B cell (primary cell): ENCODE data around the gene AKAP6. TPM values are rescaled to one million over a fixed set of nuclear protein-coding genes. Genes with fewer than 3 reads are reported as not detected.

Experiments
- ATAC-seq: fragments of 200-7000 bp; cut with Tn5 transposase; one replicate; pipeline ENCODE4 v1.10.0; 2021; ENCODE audit warnings: low read depth, mild to moderate bottlenecking, moderate number of reproducible peaks, moderate library complexity
- CTCF ChIA-PET: fragments of 350-600 bp; sonication (Branson Sonifier 250); formaldehyde crosslinking; loops from one replicate; lab custom pipeline; 2021; ENCODE audit warnings: antibody characterized with exemption, inconsistent platforms; lab: Charles Lee
- POLR2A ChIA-PET: fragments of 350-600 bp; sonication (Branson Sonifier 250); formaldehyde crosslinking; loops from one replicate; lab custom pipeline; 2021; ENCODE audit warnings: antibody characterized with exemption; lab: Charles Lee
- DNase-seq: peaks from one replicate; pipeline ENCODE4 v3.0.0; 2013
- H2AFZ ChIP-seq: 2 replicates; pipeline ENCODE4 v1.6.1; 2012; ENCODE audit warnings: mild to moderate bottlenecking, low read depth, low read length; ENCODE audit not compliant: insufficient read depth, poor library complexity, severe bottlenecking
- H3K27ac ChIP-seq, 2 donors: 1 replicate in 1 of 2; 2 replicates in 1 of 2; pipeline ENCODE4 v1.5.1; 2012 to 2013; ENCODE audit warnings: low read length in 2 of 2, mild to moderate bottlenecking in 2 of 2, moderate library complexity in 1 of 2
- H3K27me3 ChIP-seq, 4 experiments: fragments of 200-600 bp in 1 of 4; sonication (generic) in 1 of 4; replicated peaks in 1 of 4; 1 replicate in 2 of 4; 2 replicates in 2 of 4; pipeline versions ENCODE4 v1.6.1 to v1.7.0; 2013 to 2016; ENCODE audit warnings: low read length in 3 of 4, mild to moderate bottlenecking in 2 of 4, mixed read lengths in 1 of 4, moderate library complexity in 1 of 4; ENCODE audit not compliant: insufficient read depth in 4 of 4, control insufficient read depth in 3 of 4; ENCODE audit errors: control extremely low read depth in 1 of 4
- H3K36me3 ChIP-seq, 2 experiments: replicated peaks in 1 of 2; 1 replicate in 1 of 2; 2 replicates in 1 of 2; pipeline versions ENCODE4 v1.6.1 to v1.7.1; 2013; ENCODE audit warnings: low read length in 1 of 2; ENCODE audit not compliant: insufficient read depth in 2 of 2, control insufficient read depth in 1 of 2; ENCODE audit errors: control extremely low read depth in 1 of 2, extremely low read depth in 1 of 2
- H3K4me1 ChIP-seq, 2 donors: fragments of 200-600 bp in 1 of 2; sonication (generic) in 1 of 2; 1 replicate in 1 of 2; 2 replicates in 1 of 2; pipeline versions ENCODE4 v1.5.1 to v1.6.1; 2013 to 2017; ENCODE audit warnings: low read length in 2 of 2; ENCODE audit not compliant: control insufficient read depth in 2 of 2, insufficient read depth in 2 of 2
- H3K4me2 ChIP-seq: replicated peaks from 2 replicates; pipeline ENCODE3; 2012; ENCODE audit warnings: mild to moderate bottlenecking, low read depth, low read length; ENCODE audit not compliant: poor library complexity, severe bottlenecking
- H3K4me3 ChIP-seq, 5 experiments: fragments of 200-600 bp in 1 of 5; sonication (generic) in 1 of 5; 1 replicate in 3 of 5; 2 replicates in 2 of 5; pipeline versions ENCODE4 v1.5.1 to v1.7.0; 2011 to 2016; ENCODE audit warnings: low read length in 4 of 5, mild to moderate bottlenecking in 4 of 5, low read depth in 2 of 5, control low read depth in 1 of 5, moderate library complexity in 1 of 5; ENCODE audit not compliant: insufficient read depth in 1 of 5; ENCODE audit errors: control extremely low read depth in 1 of 5, extremely low read depth in 1 of 5
- H3K79me2 ChIP-seq: fragments of 200-600 bp; sonication (generic); one replicate; pipeline ENCODE4 v1.6.0; 2016; ENCODE audit warnings: low read length; ENCODE audit not compliant: control insufficient read depth, insufficient read depth
- H3K9ac ChIP-seq: fragments of 200-600 bp; sonication (generic); 2 replicates; pipeline ENCODE4 v1.6.1; 2017; ENCODE audit warnings: mild to moderate bottlenecking, low read length, moderate library complexity
- H3K9me3 ChIP-seq, 3 donors: one replicate each; pipeline versions ENCODE4 v1.6.1 to v1.7.1; 2013; ENCODE audit warnings: low read length in 2 of 3; ENCODE audit not compliant: control insufficient read depth in 2 of 3, insufficient read depth in 1 of 3; ENCODE audit errors: control extremely low read depth in 1 of 3
- H4K20me1 ChIP-seq: 2 replicates; pipeline ENCODE4 v1.6.0; 2012; ENCODE audit warnings: mild to moderate bottlenecking, low read length; ENCODE audit not compliant: insufficient read depth, control insufficient read depth, poor library complexity, severe bottlenecking
- H3K27ac Mint-ChIP-seq: one replicate; pipeline ENCODE4 v1.8.0; 2021; ENCODE audit warnings: mixed read lengths
- H3K27me3 Mint-ChIP-seq: one replicate; pipeline ENCODE4 v1.8.0; 2021; ENCODE audit warnings: mixed read lengths
- H3K4me1 Mint-ChIP-seq: one replicate; pipeline ENCODE4 v1.8.0; 2021; ENCODE audit warnings: mixed read lengths
- H3K4me3 Mint-ChIP-seq: one replicate; pipeline ENCODE4 v1.8.0; 2021; ENCODE audit warnings: mixed read lengths
- H3K9me3 Mint-ChIP-seq: one replicate; pipeline ENCODE4 v1.8.0; 2022; ENCODE audit warnings: mixed read lengths; ENCODE audit not compliant: insufficient read depth
- CTCF ChIP-seq: fragments of 200-600 bp; IDR thresholded peaks from one replicate; pipeline ENCODE4 v1.8.0; 2022; ENCODE audit warnings: antibody characterized with exemption, mild to moderate bottlenecking
- EZH2 ChIP-seq: IDR thresholded peaks from 2 replicates; pipeline ENCODE4 v1.6.1; 2012; ENCODE audit warnings: borderline replicate concordance, low read depth, mild to moderate bottlenecking, moderate library complexity, low read length; ENCODE audit not compliant: insufficient read depth, poor library complexity, severe bottlenecking
- WGBS: methylation state at CpG from one replicate; pipeline ENCODE4 v1.1.5; 2013; ENCODE audit warnings: missing lambda C conversion rate; ENCODE audit not compliant: insufficient coverage; 5-methylcytosine and 5-hydroxymethylcytosine counted together
- intact Hi-C: fragments of 100-400 bp; cut with micrococcal nuclease; formaldehyde crosslinking; loops from one replicate; pipeline ENCODE4 v1.10.0; 2022
- polyA plus RNA-seq: library from polyadenylated mRNA; depleted of rRNA; stranded (reverse); fragments of >200 nt; gene quantifications from 2 replicates; pipeline ENCODE4 v1.2.3, GENCODE V29; 2012
- total RNA-seq, 2 donors: library from RNA; stranded (reverse); fragments of 120-200 nt in 1 of 2; gene quantifications; 1 replicate in 1 of 2; 2 replicates in 1 of 2; pipeline versions ENCODE4 v1.2.3 to v1.2.4, GENCODE V29; 2013 to 2022

The AKAP6 gene
- total and polyA plus RNA-seq, 2 donors (not counting 1 experiment from before 2014, with no cell fraction given): 1.4 to 2.8 TPM

- Histone ChIP-seq H3K4me2 (peak overlapping the region; percentile 46), H2AFZ (no peak overlapping the region), H3K79me2 (no peaks in the 10 kb centered on the region), H3K36me3 (no peaks in the 10 kb centered on the region), H3K27ac (no peak overlapping the region), H3K9me3 (no peaks in the 10 kb centered on the region), H3K4me1 (peaks cover 0 to 14% of the 10 kb centered on the region in 2 donors), H4K20me1 (no peaks in the 10 kb centered on the region), H3K4me3 (peak overlapping the region in 1 of 5 experiments; percentile 9), H3K9ac (no peak overlapping the region), H3K27me3 (no peaks in the 10 kb centered on the region)
- intact Hi-C loops: no loop called here
- CTCF ChIA-PET: interaction anchor here (0.5 kb wide), 1 partner anchor 1903 kb away, joined by 4 read pairs; no protein-coding TSS in a partner anchor
- no peak for TF ChIP-seq EZH2
- no peak for TF ChIP-seq CTCF
- no peak overlapping the region for H3K27ac Mint-ChIP-seq
- peaks cover 18% of the 10 kb centered on the region for H3K4me1 Mint-ChIP-seq
- H3K9me3 Mint-ChIP-seq: no peaks in the 10 kb centered on the region
- WGBS: no CpG with 5 or more reads among the region's 2 CpGs
- H3K4me3 Mint-ChIP-seq: no peak overlapping the region
- POLR2A ChIA-PET: no interaction called here
- H3K27me3 Mint-ChIP-seq: no peaks in the 10 kb centered on the region
- ATAC-seq (no peak), DNase-seq (no peak)
Observed at GRCh38 chr14:32435411-32435810, 106.3 kb downstream of the AKAP6 start.

- Histone ChIP-seq H3K4me2 (no peak overlapping the region), H3K27ac (no peak overlapping the region), H2AFZ (no peak overlapping the region), H3K9ac (no peak overlapping the region), H4K20me1 (no peaks in the 10 kb centered on the region), H3K36me3 (no peaks in the 10 kb centered on the region), H3K4me3 (no peak overlapping the region), H3K9me3 (no peaks in the 10 kb centered on the region), H3K27me3 (no peaks in the 10 kb centered on the region), H3K79me2 (no peaks in the 10 kb centered on the region), H3K4me1 (peaks cover 0 to 14% of the 10 kb centered on the region in 2 donors)
- no peak overlapping the region for H3K4me3 Mint-ChIP-seq
- H3K27ac Mint-ChIP-seq: no peak overlapping the region
- TF ChIP-seq EZH2 (no peak), CTCF (no peak)
- intact Hi-C loops: no loop called here
- H3K9me3 Mint-ChIP-seq: no peaks in the 10 kb centered on the region
- no peak for ATAC-seq
- peaks cover 18% of the 10 kb centered on the region for H3K4me1 Mint-ChIP-seq
- ChIA-PET POLR2A (no interaction called here), CTCF (interaction anchor here (0.8 kb wide), 1 partner anchor 20 kb away, joined by 3 read pairs; no protein-coding TSS in a partner anchor)
- no peak for DNase-seq
- WGBS: no CpG with 5 or more reads among the region's 1 CpG
- no peaks in the 10 kb centered on the region for H3K27me3 Mint-ChIP-seq
Observed at GRCh38 chr14:32436993-32437392, 107.9 kb downstream of the AKAP6 start.
